Measurements from ENCODE around the gene MROH7.

Gene MROH7

GRCh38 chr1:54640863-54641836 lies at the start of gene MROH7:
Gene MROH7, plus strand, starts transcription at chr1:54641786. Its CDS starts 11,141 bp downstream, at chr1:54652927.
- in situ Hi-C loops (cut with MboI; ENCODE audit: low sequenced_read_pairs), result no loop called here

- in situ Hi-C loops (cut with MboI; ENCODE audit: low sequenced_read_pairs), result no loop called here
These were observed 47.9 kb upstream of the MROH7 start for GRCh38 chr1:54593571-54594160.

- in situ Hi-C loops (cut with MboI; ENCODE audit: low sequenced_read_pairs), result no loop called here
These were observed 47.1 kb upstream of the MROH7 start for GRCh38 chr1:54594463-54594862.

GRCh38 chr1:54595956-54596498 lies 45.6 kb upstream of the MROH7 start:
- in situ Hi-C loops (cut with MboI; ENCODE audit: low sequenced_read_pairs), result no loop called here

GRCh38 chr1:54596756-54597155 lies 44.8 kb upstream of the MROH7 start:
- in situ Hi-C loops (cut with MboI; ENCODE audit: low sequenced_read_pairs), result no loop called here

- in situ Hi-C loops (cut with MboI; ENCODE audit: low sequenced_read_pairs), result no loop called here
These were observed 44.0 kb upstream of the MROH7 start for GRCh38 chr1:54597455-54598030.

- in situ Hi-C loops (cut with MboI; ENCODE audit: low sequenced_read_pairs), result no loop called here
These were observed 42.3 kb upstream of the MROH7 start for GRCh38 chr1:54599211-54599823.

GRCh38 chr1:54600947-54601721 lies 40.5 kb upstream of the MROH7 start:
- in situ Hi-C loops (cut with MboI; ENCODE audit: low sequenced_read_pairs), result no loop called here

GRCh38 chr1:54601730-54602129 lies 39.9 kb upstream of the MROH7 start:
- in situ Hi-C loops (cut with MboI; ENCODE audit: low sequenced_read_pairs), result no loop called here

- in situ Hi-C loops (cut with MboI; ENCODE audit: low sequenced_read_pairs), result no loop called here
These were observed 39.0 kb upstream of the MROH7 start for GRCh38 chr1:54602554-54602953.

GRCh38 chr1:54603241-54603640 lies 38.3 kb upstream of the MROH7 start:
- in situ Hi-C loops (cut with MboI; ENCODE audit: low sequenced_read_pairs), result no loop called here

- in situ Hi-C loops (cut with MboI; ENCODE audit: low sequenced_read_pairs), result no loop called here
These were observed 37.5 kb upstream of the MROH7 start for GRCh38 chr1:54604051-54604450.

- in situ Hi-C loops (cut with MboI; ENCODE audit: low sequenced_read_pairs), result no loop called here
These were observed 36.8 kb upstream of the MROH7 start for GRCh38 chr1:54604572-54605370.

GRCh38 chr1:54606096-54606989 lies 35.2 kb upstream of the MROH7 start:
- in situ Hi-C loops (cut with MboI; ENCODE audit: low sequenced_read_pairs), result no loop called here

GRCh38 chr1:54606990-54607325 lies 34.6 kb upstream of the MROH7 start:
- in situ Hi-C loops (cut with MboI; ENCODE audit: low sequenced_read_pairs), result no loop called here

GRCh38 chr1:54607821-54608565 lies 33.6 kb upstream of the MROH7 start:
- in situ Hi-C loops (cut with MboI; ENCODE audit: low sequenced_read_pairs), result no loop called here

- in situ Hi-C loops (cut with MboI; ENCODE audit: low sequenced_read_pairs), result no loop called here
These were observed 32.9 kb upstream of the MROH7 start for GRCh38 chr1:54608566-54609230.
